Measurements from ENCODE around the gene PDLIM4.

PDLIM4 gene

DNA sequence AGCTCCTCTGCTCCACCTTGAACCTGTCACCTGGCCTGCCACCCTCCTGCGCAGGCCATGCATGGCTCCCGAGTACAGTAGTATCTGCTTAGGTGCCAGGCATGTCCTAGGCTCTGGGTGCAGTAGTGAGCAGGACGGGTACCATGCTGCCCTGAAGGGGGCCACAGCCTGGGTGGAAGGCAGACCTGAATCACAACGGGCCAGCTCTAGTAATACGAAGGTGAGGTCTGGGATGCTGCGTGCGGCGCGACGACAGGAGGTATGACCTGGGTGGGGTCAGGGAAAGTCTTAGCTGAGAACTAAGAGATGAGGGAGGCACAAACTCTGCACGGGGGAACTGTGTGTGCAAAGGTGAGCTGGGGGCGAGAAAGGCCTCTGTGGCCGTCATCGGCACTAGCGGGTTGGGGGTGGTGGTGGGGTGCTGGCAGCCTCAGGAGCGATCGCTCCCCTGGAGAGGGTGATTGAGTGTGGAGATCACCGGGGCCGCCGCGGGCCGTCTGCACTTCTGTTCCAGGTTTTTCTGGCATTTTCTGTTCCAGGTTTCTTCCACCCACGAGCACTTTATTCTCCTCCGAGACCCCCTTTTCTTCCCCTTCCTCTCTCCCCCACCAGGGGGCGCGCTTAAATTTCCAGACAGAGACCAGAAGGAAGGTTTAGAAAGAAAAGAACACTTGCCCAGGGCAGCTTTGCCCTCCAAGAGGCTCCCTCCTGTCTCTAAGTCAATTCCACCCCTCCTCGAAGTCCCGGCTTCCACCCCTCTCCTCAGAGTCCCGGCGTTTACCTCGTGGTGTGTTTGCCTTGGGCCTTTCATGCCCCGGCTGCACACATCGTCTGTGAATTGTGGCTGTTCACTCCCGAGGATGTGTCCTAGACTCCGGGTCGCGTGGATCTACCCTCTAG is 15.1 kb downstream of the PDLIM4 start:
- TF ChIP-seq POLR2AphosphoS5 (IDR thresholded peaks at IDR 0.05; ENCODE audit: low read depth, low read length) = no peak
- TF ChIP-seq SIN3A (IDR thresholded peaks at IDR 0.05; ENCODE audit: borderline replicate concordance, insufficient read depth, low read length) = no peak
- no peak for TF ChIP-seq FOXP2 (optimal IDR thresholded peaks at IDR 0.05; ENCODE audit: borderline replicate concordance, extremely low read depth, extremely low read length, insufficient read depth)
- no peak for TF ChIP-seq TAF1 (IDR thresholded peaks at IDR 0.05; ENCODE audit: borderline replicate concordance, insufficient read depth, low read length)

DNA sequence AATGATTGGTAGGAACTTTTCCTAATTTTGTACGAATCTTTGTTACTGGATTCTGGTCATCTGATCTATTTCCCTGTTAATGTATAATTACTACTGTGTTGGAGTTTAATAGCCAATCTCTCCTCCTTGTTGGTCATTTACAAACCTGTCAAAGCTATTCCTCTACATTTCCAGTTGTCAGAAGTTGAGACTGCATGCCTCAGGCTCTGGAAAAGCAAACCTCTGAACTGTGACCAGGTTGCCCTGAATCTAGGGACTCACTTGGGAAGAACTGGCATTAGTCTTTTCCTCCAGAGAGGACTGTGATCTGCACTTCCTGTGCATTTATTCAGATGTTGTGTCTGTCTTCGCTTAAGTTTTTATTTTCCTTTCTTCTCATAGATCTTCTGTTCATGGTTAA is 16.1 kb downstream of the PDLIM4 start:
- TF ChIP-seq SIN3A (IDR thresholded peaks at IDR 0.05; ENCODE audit: borderline replicate concordance, insufficient read depth, low read length) = no peak
- TF ChIP-seq, protein P1, sequence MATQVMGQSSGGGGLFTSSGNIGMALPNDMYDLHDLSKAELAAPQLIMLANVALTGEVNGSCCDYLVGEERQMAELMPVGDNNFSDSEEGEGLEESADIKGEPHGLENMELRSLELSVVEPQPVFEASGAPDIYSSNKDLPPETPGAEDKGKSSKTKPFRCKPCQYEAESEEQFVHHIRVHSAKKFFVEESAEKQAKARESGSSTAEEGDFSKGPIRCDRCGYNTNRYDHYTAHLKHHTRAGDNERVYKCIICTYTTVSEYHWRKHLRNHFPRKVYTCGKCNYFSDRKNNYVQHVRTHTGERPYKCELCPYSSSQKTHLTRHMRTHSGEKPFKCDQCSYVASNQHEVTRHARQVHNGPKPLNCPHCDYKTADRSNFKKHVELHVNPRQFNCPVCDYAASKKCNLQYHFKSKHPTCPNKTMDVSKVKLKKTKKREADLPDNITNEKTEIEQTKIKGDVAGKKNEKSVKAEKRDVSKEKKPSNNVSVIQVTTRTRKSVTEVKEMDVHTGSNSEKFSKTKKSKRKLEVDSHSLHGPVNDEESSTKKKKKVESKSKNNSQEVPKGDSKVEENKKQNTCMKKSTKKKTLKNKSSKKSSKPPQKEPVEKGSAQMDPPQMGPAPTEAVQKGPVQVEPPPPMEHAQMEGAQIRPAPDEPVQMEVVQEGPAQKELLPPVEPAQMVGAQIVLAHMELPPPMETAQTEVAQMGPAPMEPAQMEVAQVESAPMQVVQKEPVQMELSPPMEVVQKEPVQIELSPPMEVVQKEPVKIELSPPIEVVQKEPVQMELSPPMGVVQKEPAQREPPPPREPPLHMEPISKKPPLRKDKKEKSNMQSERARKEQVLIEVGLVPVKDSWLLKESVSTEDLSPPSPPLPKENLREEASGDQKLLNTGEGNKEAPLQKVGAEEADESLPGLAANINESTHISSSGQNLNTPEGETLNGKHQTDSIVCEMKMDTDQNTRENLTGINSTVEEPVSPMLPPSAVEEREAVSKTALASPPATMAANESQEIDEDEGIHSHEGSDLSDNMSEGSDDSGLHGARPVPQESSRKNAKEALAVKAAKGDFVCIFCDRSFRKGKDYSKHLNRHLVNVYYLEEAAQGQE (IDR thresholded peaks at IDR 0.05; ENCODE audit: insufficient read depth in 1 of 2, low read depth in 2 of 2, low read length in 2 of 2) = no peak
- TF ChIP-seq POLR2AphosphoS5 (IDR thresholded peaks at IDR 0.05; ENCODE audit: low read depth, low read length) = no peak
- no peak for TF ChIP-seq FOXP2 (optimal IDR thresholded peaks at IDR 0.05; ENCODE audit: borderline replicate concordance, extremely low read depth, extremely low read length, insufficient read depth)
- TF ChIP-seq TAF1 (IDR thresholded peaks at IDR 0.05; ENCODE audit: borderline replicate concordance, insufficient read depth, low read length) = no peak

DNA sequence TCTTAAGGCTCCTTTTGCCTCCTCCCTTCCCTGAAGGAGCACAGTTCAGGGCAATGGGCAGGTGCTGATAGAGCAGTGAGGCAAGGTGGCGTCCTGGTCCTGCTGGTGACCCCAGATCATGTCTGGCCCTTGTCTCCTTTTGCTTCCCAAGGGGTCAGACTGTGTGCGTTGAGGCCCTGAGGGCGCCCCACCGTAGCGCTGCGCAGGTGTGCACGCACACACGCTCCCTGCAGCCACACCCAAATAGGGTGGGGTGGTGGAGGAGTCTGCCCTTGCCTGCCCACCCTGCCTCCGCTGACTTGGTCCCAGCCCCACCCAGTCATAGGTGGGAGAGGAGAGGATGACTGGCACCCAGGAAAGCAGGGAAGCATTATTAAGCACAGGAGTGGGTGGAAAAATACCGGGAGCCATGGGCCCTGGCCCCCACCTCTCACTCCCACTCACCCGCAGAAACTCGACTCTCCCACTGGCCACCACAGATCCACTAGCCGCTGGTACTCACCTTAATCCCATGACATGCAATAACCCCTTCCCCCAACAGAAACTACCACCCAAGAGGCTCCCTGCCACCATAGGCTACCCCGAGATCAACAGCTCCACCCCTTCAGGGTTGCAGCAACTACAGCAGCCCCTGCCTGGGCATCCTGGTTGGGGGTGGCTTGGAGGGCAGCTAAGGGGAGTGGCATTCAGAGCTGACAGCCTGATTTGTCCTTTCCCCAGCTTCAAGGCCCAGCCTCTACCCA is 16.7 kb downstream of the PDLIM4 start:
- TF ChIP-seq, protein P1 (IDR thresholded peaks at IDR 0.05; ENCODE audit: insufficient read depth in 1 of 2, low read depth in 2 of 2, low read length in 2 of 2) = no peak
- TF ChIP-seq TAF1 (IDR thresholded peaks at IDR 0.05; ENCODE audit: borderline replicate concordance, insufficient read depth, low read length) (no peak), SIN3A (IDR thresholded peaks at IDR 0.05; ENCODE audit: borderline replicate concordance, insufficient read depth, low read length) (no peak), POLR2AphosphoS5 (IDR thresholded peaks at IDR 0.05; ENCODE audit: low read depth, low read length) (no peak), FOXP2 (optimal IDR thresholded peaks at IDR 0.05; ENCODE audit: borderline replicate concordance, extremely low read depth, extremely low read length, insufficient read depth) (no peak)

DNA sequence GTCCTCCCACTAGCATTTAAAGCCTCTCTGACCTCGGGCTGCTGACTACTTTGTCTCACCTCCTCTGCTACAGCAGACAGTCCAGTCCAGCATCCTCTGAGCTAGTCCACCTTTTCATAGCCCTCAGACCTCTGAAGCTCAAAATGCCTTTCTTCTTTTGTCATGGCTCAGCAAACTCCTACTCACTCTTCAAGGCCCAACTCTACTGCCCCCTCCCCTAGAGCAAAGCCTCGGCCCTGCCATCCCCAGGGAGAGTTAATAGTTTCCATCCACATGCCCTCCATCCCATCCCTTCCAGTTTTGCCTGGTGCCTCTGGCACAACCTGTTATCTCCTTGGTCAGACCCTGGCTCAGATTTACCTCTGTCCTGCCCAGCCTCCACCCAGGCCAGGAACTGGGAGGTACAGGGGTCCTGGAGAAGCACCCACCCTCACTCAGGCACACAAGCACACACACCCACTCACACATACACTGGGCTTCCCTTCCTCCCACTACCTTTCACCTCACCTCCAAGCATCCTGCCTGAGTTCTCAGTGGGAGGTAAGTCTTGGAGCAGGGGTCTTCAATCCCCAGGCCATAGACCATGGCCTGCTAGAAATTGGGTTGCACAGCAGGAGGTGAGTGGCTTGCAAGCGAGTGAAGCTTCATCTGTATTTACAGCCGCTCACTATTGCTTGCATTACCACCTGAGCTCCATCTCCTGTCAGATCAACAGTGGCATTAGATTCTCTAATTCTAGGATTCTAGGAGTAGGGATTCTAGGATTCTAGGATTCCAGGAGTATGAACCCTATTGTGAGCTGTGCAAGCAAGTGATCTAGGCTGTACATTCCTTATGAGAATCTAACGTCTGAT is 18.1 kb downstream of the PDLIM4 start:
- no peak for TF ChIP-seq SIN3A (IDR thresholded peaks at IDR 0.05; ENCODE audit: borderline replicate concordance, insufficient read depth, low read length)
- TF ChIP-seq, protein P1 (IDR thresholded peaks at IDR 0.05; ENCODE audit: insufficient read depth in 1 of 2, low read depth in 2 of 2, low read length in 2 of 2) = no peak
- no peak for TF ChIP-seq POLR2AphosphoS5 (IDR thresholded peaks at IDR 0.05; ENCODE audit: low read depth, low read length)
- no peak for TF ChIP-seq FOXP2 (optimal IDR thresholded peaks at IDR 0.05; ENCODE audit: borderline replicate concordance, extremely low read depth, extremely low read length, insufficient read depth)
- TF ChIP-seq TAF1 (IDR thresholded peaks at IDR 0.05; ENCODE audit: borderline replicate concordance, insufficient read depth, low read length) = no peak

DNA sequence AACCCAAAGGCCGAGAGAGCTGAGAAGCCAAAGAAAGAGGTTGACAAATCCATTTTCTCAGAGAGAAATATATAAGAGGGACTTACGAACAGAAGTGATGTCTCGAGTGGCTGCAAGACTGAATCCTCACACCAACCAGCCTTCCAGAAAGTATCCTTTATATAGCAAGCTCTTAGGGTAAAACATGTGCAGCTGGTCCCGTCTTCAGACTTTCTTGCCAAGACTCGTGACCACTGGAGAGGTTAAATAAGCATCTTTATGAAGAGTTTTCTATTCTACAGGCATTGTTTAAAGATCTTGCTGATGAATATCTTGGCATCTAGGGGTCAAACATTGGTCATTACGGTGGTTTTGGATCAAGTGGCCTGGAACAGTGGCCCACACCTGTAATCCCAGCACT is 19.8 kb downstream of the PDLIM4 start:
- TF ChIP-seq POLR2AphosphoS5 (IDR thresholded peaks at IDR 0.05; ENCODE audit: low read depth, low read length) (no peak), SIN3A (IDR thresholded peaks at IDR 0.05; ENCODE audit: borderline replicate concordance, insufficient read depth, low read length) (no peak), FOXP2 (optimal IDR thresholded peaks at IDR 0.05; ENCODE audit: borderline replicate concordance, extremely low read depth, extremely low read length, insufficient read depth) (no peak), TAF1 (IDR thresholded peaks at IDR 0.05; ENCODE audit: borderline replicate concordance, insufficient read depth, low read length) (no peak)
- TF ChIP-seq, protein P1 (IDR thresholded peaks at IDR 0.05; ENCODE audit: insufficient read depth in 1 of 2, low read depth in 2 of 2, low read length in 2 of 2) = no peak
